Stimulated activated CD8-positive, alpha-beta memory T cell treated with anti-CD3 and anti-CD28 coated beads, Interleukin-7, amount 100 ng/mL, for 24 hours (primary cell): ENCODE measurements around the gene LRRFIP1.
"Not testable (repeated sequence)": the region's sequence is repeated elsewhere in the genome, so short reads cannot be mapped to it uniquely, and the experiment has no call there.

ENCODE experiments used
- DNase-seq: peaks from one replicate; pipeline ENCODE4 v3.0.0-alpha.2; 2020; ENCODE audit warnings: low read depth

Gene LRRFIP1

DNA sequence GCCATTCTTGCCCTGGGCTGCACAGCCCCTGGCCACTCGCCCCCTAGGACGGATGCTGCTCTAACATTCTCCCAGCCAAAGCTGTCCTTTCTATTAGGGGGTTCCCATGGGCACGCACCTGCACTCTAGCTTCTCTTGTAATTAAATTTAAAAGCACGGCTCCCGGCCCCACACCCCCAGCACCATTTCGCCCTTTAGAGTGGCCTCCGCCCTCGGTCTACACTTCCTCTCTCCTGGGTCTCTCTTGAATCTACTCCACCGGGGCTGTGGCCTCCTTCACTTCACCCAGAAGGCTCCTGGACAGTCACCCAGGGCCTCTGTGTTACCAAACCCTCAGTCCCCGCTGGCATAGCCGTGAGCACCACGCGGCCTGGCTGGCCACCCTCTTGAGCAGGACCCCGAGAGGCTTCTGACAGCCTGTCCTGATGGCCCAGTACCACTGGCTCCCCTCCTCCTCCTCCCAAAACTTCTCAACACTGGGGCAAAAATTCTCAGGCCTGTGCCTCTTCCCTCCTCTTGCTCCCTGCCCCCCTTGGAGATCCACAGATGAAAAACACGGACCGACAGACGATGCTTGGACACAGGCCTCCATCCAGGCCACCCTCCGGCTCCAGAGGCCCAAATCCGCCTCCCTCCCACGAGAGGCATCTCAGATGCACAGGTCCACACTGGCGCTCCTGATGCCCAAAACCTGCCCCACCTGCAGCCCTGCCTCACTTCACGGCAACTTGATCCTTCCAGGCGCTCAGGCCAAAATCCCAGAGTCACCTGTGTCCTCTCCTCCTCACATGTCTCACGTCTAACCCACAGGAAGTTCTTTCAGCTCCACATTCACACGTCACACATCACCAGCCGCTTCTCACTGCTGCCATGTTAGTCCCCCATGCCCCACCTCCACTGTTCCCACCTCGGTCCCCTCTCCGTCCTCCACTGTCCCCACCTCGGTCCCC, 29.9 kb upstream of the LRRFIP1 start:
- no peak for DNase-seq

- DNase-seq: no peak
These were observed 28.7 kb upstream of the LRRFIP1 start for GRCh38 chr2:237598468-237599208.

- no peak for DNase-seq
These were observed 27.8 kb upstream of the LRRFIP1 start for GRCh38 chr2:237599465-237600110.

- DNase-seq: no peak
These were observed 27.1 kb upstream of the LRRFIP1 start for GRCh38 chr2:237600205-237600846.

DNA sequence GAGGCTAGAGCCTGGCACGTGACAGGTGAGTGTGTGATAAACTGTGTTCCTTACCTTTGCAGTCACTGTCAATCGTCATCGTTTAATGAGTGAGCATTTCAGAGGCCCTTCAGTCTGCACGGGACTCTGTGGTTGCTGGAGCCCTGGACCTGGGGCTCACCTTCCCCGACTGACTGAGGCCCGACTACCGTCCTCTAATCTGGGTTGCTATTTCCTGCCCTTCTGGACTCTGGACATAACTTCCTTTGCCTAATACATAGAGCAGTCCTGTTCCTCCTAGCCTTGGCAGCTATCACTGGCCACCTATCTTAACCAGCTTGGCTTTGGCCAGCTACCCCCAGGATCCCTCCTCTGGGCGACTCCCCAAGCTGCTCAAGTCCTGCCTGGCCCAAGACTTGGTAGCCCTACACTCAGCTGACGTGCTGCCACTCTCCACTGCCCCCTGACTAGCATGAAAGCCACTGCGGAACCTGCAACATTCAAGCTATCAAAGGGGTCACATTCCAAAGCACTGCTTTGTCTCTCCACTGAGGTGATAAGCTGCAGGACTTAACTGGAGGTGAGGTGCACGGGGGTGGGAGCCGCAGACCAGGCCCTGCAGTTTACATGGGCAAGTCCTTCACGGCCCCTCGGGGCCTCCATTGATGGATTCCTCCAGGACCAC, 25.8 kb upstream of the LRRFIP1 start:
- no peak for DNase-seq

DNA sequence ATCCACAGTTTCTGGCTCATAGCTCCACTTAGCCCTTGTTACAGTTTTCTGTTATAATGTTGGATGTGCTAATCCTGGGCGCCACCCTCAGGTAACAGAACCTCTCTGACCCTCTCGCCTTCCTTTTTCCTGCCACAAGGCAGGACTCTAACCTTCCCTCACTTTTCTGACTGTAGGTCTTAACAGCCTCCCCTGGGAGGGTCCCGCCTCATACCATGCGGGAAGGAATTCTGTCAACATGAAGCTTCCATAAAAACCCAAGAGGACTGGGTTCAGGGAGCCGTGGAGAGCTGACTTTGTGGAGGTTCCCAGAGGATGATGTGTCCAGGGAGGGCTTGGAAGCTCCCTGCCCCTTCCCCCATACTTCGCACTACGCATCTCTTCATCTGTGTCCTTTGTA, 25.0 kb upstream of the LRRFIP1 start:
- no peak for DNase-seq

- no peak for DNase-seq
These were observed 24.2 kb upstream of the LRRFIP1 start for GRCh38 chr2:237603049-237603717.

GRCh38 chr2:237603718-237604362, 23.5 kb upstream of the LRRFIP1 start:
- no peak for DNase-seq

GRCh38 chr2:237604391-237604790, 23.0 kb upstream of the LRRFIP1 start:
- no peak for DNase-seq

DNA sequence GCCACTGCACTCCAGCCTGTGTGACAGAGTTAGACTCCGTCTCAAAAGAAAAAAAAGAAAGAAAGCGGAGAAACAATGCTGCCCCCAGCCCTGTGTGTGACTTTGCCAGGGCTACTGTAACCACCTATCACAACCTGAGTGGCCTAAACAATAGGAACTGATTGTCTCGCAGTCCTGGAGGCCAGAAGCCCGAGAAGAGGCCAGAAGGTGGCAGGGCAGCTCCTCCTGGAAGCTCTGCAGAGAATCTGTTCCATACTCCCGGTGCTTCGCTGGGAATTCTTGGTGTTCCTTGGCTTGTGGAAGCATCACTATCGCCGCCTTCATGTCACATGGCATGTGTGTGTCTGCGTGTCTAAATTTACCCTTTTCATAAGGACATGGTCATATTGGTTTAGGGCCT, 22.4 kb upstream of the LRRFIP1 start:
- no peak for DNase-seq

DNA sequence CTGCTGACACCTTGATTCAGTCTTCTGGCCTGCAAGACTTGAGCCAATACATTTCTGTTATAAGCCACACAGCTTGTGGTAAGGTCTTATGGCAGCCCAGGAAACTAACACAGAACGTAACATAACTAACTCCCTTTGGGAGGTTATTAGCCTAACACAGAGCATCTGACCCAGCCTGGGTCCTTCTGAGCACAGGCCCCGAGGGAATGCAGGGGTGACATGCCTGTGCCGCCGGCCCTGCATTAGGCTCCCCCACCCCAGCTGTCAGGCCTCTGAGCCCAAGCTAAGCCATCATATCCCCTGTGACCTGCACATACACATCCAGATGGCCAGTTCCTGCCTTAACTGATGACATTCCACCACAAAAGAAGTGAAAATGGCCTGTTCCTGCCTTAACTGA, 20.9 kb upstream of the LRRFIP1 start:
- DNase-seq: not testable (repeated sequence)

- DNase-seq: no peak
These were observed 14.6 kb upstream of the LRRFIP1 start for GRCh38 chr2:237612527-237613357.

- no peak for DNase-seq
These were observed 13.7 kb upstream of the LRRFIP1 start for GRCh38 chr2:237613679-237614078.

DNA sequence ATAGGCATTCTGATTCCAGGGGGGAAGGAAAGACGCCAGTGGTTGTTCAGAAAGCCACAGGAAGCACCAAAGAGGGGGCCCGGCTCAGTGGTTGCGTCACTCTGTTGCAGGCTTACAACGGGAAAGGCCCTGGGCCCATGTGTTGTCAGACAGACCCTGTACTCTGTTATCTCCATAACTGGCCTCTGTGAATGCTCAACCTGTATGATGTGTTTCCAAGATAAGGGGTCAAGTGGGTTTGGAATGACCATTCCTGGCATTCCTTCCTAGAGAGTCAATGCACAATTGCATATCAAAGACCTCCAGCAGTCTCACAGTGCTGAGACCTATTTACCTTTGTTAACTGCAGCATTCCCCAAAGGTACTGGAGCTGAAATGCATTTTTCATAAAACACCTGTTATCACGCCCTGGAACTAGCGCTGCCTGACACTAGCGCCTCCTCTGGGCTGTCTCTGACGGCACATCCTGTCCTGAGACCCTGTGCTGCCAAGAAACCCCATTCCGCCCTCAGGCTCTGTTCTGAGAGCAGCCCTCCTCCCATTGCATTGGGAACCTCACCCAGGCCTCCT, 13.2 kb upstream of the LRRFIP1 start:
- no peak for DNase-seq

GRCh38 chr2:237615631-237616249, 11.6 kb upstream of the LRRFIP1 start:
- DNase-seq: no peak

DNA sequence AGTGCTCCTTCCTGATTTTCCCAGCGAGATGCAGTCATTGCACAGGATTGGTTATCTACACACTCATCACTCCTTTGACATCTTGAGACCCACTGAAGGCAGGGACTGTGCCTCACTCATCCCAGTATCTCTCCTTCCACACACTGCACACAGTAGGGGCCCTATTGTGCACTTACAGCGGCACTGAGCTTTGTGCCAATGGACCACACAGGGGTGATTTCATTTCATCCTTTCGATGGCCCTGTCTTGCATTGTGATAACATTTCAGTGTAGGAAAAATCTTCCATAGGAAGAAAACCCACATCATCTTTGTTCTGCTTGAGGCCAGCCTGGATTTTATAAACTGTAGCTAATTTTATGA, 11.0 kb upstream of the LRRFIP1 start:
- no peak for DNase-seq

- DNase-seq: no peak
These were observed 10.4 kb upstream of the LRRFIP1 start for GRCh38 chr2:237616734-237617586.

GRCh38 chr2:237617587-237617982, 9.8 kb upstream of the LRRFIP1 start:
- no peak for DNase-seq
